GM19328 (cell line): ENCODE results near the gene GORASP2.

ENCODE experiments used
- ATAC-seq: cut with Tn5 transposase; IDR thresholded peaks from one replicate; pipeline ENCODE4 v1.9.1; 2021; ENCODE audit warnings: mild to moderate bottlenecking, moderate library complexity; ENCODE audit not compliant: unreplicated experiment

GORASP2 gene

GRCh38 chr2:170996316-170996715 is 67.3 kb downstream of the GORASP2 start:
- no peak for ATAC-seq

- no peak for ATAC-seq
These were observed 69.0 kb downstream of the GORASP2 start for GRCh38 chr2:170997893-170998597.

GRCh38 chr2:170999654-171000053 is 70.6 kb downstream of the GORASP2 start:
- no peak for ATAC-seq

DNA sequence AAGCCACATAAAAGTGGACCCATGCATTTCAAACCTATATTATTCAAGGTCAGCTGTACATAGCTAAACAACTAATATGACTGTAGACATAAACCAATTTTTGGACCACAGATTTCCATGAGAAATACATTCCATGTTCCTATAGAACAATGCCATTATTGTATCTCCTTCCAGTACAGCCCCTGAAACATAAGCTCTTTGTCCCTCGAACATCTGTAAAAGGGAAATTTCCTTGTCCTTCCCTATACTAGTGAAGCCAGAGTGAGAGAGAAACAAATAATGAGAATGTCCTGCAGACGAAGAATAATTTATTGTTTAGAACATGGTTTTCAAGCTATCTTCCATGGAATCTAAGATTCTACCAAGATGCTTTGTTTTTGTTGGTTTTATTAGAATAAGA is 75.3 kb downstream of the GORASP2 start:
- ATAC-seq: no peak

- no peak for ATAC-seq
These were observed 75.8 kb downstream of the GORASP2 start for GRCh38 chr2:171004833-171005232.

DNA sequence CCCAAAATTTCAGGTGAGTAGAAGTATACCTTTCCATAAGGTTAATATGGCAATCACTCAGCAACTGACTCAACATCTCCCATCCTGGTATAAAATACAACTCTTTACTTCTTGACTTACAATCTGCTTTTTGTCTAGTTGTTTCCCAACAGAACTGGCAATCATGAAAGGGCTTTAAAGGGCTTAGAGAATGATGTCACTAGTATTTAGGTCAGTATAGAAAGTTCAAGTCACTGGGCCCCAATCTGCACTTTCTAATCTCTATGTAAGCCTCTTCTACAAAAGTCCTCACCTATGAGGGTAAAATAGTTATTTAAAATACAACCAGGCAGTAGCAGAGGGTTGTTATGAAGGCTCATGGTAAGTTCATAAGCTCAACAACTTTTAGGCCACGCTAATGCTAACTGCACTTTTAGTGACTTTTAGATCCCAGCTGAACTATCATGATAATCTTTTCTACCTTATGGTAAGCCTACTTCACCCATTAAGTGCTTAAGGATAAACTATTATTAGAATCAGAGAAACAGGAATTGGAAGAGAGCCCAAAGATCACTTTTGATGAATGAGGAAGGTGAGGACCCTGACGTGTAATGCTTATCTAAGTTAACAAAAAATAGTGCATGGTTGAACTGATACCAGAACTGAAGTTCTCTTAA is 79.6 kb downstream of the GORASP2 start:
- no peak for ATAC-seq

- no peak for ATAC-seq
These were observed 80.3 kb downstream of the GORASP2 start for GRCh38 chr2:171009386-171009785.

DNA sequence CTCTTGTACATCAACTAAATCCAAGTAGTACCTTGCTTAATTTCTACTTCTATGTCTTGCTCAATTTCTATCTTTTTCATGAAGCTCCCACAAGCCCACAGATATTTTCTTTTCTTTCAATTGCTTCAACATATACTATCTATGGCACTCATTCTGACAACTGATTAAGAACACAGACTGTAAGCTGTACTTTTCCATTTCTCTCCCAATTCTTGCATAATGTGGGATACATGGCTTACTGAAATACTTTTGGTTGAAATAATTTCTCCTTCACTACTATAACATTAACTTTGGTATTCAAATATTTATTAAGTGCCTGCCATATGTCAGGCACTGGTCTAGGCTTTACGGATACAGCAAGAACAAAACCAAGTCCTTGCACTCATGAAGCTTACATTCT is 84.8 kb downstream of the GORASP2 start:
- ATAC-seq: no peak

DNA sequence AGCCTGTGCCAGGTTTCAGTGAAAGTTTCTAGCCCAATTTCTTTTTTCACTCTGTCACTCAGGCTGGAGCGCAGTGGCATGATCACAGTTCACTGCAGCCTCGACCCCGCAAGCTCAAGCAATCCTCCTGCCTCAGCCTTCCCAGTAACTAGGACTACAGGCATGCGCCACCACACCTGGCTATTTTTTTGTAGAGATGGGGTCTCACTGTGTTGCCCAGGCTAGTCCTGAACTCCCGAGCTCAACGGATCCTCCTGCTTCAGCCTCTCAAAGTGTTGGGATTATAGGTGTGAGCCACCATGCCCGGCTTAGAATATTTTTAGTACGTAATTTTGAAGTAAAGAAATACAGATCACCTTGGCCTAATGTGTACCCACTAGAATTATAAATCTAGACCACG is 87.1 kb downstream of the GORASP2 start:
- ATAC-seq: no peak
